ENCODE measurements around the gene PHACTR1.

PHACTR1 gene

DNA sequence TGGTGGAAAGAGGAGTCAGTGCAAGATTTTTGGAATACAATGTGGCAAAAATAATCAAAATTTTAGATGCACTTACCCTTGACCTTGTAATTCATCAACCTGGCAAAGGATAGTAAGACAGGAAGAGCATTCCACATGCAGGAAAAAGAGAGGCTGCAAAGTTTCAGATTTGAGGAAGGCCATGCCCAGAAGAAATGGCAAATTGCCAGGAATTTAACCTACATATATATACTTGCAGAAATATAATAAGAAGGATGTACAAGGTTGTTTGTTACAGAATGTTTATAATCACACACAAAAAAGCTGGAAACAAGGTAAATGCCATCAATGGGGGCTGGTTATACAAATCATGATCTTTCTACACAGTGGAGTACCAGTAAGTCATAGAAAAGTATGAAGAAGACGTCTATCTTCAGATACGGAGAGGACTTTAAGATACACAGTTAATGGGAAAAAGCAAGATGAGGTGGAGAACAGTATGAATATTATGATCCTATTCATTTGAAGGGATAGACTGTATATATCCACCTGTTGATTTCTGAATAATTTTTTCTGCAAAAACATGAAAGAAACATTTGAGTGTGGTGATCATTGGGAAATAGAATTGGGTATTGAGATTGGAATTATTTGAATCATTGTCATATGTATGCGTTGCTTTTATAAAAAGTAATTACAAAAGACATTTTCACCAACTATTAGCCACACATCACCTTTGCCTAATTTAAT is 358.0 kb downstream of the PHACTR1 start:
- no peak for DNase-seq (ENCODE audit: low read depth)

DNA sequence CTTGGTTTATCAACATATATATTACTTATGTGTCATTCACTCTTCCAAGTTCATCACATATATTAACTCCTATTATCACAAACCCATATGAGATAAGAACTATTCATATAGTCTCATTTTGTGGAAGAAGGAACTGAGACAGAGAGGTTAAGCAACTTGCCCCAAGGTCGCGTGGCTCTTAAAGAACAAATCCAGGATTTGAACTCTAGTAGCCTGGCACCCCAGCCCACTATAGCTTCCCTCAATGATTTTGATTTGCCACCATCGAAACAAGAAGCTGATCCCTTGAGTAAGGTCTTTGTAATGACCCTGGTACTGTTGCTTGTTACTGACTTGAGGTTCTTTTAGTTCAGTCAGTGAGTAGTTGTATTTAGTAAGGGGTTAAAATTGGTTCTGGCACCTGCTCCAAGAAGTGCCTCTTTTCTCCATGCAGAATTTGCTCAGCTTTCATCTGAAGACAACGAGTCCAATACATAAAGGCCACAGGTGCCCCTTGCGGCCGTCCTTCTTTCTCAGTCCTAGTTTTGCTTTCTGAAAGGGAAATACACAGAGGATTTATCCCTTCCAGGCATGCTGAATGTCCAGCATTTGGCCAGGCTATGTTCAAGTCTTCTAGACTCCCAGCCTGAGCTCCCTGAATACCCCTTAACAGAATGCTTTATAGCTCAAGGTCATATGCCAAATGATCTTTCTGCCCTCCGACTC is 358.7 kb downstream of the PHACTR1 start:
- no peak for DNase-seq (ENCODE audit: low read depth)

DNA sequence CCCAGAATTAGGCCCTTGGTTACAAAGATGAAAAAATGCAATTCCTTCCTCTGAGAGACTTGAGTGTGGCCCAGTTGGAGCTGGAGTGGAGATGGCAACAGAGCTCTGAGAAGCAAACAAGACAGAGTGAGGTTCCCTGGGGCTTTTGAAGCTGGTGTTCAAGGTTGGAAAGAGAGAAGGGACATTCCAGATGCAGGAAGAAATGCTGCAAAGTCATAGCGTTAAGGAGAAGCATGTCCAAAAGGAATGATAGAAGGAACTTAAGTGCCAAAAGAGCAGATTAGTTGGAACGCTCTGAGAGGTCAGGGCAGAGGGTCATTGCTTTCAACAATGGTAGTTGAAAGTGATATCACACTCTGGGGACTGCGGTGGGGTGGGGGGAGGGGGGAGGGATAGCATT is 360.0 kb downstream of the PHACTR1 start:
- DNase-seq (ENCODE audit: low read depth) = no peak

DNA sequence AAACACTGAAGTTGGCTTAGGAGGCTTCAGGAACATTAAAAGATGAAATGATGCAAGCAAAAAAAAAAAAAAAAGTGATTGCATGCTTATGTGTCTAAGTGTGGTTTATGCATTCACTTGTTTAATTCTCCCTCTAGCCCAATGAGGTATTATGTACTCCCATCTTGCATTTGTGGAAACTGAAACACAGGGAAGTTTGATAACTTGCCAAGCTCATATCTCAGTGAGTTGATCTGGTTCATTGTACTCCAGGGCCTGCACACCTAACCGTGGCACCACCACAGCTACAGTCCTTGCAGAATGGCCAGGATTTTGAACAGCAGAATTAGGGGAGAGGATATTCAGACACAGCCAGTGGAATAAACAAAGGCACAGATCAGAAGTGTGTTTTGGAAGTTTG is 360.6 kb downstream of the PHACTR1 start:
- no peak for DNase-seq (ENCODE audit: low read depth)

DNA sequence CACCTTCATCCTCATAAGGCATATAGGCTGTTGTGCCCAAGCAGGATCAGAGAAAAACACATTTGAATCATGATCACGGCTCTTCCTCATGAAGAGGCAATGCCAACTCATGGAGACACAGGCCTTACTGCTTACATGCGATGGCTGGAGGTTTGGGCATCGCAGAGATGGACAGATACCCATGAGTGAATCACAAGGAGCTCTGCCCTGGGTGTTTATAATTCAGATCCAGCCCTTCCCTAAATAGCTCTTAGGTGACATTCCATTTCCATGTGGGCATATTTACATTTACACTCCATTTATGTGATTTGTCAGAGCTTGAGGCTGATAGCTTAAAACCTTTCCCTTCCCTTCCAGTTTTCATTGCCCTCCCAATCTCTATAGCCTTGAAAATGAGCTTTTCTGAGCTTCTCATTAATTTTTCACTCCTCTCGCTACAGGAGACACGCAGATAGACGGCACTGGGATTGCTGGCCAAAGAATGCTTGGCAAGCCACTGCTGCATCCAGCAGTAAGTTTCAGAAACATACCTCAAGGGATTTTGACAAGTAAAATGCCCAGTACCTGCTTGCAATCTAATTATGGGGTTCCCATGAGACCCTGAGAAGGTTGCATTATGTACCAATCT is 362.6 kb downstream of the PHACTR1 start:
- DNase-seq (ENCODE audit: low read depth) = no peak

DNA sequence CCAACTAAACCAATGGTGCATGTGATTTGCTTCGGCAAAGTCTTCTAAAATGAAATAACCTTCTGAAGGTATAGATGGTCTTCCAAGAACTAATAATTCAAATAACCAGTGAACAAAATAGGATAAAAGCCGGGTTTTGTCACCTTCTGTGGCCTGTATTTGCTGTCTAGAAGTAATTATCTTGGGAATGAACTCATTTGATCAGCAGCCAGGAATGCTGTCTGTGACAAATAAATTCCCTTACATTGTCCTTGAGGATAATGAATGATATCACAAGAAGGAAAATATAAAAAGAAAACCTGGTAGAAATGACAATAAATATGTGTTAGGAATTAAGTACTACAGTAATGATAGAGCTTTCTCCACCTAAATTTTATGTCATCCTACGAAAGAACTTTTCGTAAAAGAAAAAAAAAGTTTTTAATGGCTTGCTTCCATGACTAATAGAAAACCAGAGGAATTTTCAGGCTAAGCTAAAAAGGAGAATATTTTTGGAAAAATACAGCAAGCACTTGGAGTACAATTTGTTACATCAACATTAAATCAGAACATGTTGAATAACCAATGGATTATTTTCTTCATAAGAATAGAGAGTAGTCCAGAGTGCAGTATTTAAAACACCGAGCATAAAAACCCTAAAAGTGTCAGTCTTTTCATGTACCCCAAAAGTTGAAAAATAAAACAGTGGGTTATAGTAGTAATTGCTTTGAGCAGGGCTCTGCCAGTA is 364.1 kb downstream of the PHACTR1 start:
- no peak for DNase-seq (ENCODE audit: low read depth)

DNA sequence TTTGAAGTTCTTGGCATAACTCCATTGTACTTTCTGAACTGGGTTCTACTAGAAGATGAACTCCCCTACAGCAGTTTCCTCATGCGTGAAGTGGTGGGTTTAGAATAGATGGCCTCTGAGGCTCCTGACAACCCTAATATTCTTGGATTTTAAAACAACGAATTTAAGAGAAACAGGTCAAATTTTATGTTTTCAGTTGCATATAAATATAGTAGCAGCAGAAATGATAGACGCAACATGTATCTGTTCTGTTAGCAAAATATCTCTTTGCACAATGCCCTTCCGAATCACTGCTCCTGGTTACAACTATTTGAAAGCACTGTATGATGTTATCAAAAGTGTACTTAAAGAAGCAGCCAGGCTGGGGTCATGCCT is 364.6 kb downstream of the PHACTR1 start:
- no peak for DNase-seq (ENCODE audit: low read depth)

DNA sequence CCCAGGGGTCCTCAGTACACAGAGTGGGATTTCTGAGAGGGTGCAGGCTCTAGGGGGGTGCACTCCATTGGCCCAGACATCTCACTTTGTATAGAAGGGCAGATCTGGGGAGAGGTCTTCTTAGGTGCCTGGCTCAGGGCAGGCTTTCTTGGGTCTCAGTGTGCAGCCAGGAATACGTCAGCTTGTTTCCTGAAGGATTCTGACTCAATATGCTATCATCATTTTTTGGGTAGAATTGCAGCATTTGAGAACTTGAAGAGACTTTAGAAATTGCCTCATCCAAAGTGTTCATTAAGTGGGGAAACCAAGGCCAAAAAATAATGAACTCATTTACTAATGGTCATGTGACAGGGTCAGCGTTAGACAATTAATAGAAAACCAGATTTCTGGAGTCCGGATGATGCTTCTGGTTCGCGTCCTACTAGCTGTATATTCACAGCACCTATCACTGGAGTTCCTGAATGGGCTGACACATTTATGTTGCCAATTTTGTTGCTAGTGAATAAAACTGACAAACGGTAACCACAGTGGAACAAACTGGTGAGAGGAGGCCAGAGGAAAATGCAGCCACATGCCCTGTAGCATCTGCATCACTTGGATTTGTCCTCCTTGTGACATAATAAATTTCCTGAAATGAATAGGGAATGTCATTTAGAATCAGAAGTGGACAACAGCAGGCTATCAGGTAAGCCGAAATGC is 372.9 kb downstream of the PHACTR1 start:
- DNase-seq (ENCODE audit: low read depth) = peak; percentile 15

DNA sequence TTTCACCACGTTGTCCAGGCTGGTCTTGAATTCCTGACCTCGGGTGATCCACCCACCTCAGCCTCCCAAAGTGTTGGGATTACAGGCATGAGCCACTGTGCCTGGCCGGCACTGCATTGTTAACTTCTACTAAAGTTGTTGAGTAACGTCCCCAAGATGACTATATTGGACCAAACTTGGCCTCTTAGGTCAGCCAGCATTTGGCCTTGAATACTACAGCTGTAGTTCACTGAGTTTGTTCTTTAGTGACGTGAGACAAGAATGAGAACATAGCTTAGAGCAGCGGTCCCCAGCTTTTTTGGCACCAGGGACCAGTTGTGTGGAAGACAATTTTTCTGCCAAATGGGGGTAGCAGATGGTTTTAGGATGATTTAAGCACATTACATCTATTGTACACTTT is 374.6 kb downstream of the PHACTR1 start:
- DNase-seq (ENCODE audit: low read depth) = no peak

DNA sequence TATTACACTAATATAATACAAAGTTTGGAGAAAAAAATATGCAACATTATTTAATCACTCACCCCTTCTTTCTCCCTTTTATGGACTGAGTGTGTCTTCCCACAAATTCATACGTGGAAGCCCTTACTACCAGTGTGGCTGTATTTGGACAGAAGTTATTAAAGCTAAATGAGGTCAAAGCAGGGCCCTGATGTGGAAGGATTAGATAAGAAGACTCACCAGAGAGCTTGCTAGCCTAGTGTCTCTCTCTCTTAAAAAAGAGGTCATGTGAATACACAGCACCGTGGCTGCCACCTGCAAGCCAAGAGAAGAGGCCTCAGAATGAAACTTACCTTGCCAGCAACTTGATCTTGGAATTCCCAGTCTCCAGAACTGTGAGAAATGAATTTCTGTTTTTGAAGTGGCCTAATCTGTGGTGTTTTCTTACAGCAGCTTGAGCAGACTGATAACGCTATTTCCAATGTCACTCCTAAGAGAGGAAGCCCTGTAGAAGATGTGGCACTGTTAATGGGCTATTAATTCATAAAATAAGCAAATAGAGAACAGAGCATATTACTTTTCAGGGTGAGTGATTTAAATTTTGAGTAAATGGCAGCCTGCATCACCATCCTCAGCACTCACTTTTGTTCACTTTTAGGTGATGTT is 378.3 kb downstream of the PHACTR1 start:
- no peak for DNase-seq (ENCODE audit: low read depth)

DNA sequence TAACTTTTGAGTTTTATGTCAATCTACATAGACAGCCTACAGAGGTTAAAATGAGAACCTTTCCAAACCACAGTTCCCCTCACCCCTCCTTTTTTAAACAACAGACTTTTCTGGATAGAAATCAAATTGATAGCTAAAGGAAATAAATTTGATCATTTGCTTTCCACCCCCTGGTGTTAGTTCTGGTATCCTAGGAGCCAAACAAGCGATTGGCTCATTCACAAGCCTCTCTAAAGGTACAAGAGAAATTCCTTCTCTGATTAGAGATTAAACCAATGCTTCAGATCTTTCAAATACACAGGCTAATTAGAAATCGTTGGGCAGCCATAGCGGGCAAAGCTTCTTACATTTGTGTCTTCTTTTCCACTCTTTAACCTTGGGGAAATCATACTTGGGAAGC is 379.5 kb downstream of the PHACTR1 start:
- DNase-seq (ENCODE audit: low read depth) = no peak

DNA sequence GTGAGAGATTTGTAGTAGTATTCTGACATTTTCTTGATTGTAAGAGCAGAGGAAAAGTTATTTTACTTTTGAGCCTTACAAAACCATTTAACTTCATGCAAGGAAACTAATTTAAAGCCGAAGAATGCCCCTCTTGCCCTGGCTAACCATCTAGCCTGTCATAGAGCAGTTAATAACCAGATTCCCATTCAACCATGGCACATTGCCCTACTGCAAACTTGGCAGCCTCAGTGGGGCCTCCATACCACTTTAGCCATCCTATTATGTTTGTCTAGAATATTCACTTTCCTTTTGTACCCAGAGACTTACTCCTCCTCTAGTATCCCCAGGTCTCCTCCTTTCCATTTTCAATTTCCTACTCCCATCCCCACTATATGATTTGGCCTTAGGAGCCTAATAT is 380.9 kb downstream of the PHACTR1 start:
- DNase-seq (ENCODE audit: low read depth) = no peak

DNA sequence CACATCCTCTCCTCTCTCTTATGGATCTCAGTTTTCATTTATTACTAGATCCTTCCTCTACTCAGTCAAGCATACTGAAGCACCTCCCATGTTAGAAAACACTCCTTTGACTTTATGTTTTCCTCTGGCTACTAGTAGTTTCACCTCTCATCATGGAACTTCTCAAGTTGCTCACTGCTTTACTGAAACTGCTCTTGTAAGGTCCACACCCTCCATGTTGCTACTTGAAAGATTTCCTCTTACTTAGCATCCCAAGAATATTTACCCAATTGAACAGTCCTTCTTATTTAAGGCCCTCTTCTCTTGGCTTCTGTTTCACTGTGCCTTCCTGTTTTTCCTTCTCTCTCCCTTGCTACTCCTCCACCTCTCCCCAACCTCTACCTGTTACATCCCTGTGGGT is 381.4 kb downstream of the PHACTR1 start:
- DNase-seq (ENCODE audit: low read depth) = no peak

DNA sequence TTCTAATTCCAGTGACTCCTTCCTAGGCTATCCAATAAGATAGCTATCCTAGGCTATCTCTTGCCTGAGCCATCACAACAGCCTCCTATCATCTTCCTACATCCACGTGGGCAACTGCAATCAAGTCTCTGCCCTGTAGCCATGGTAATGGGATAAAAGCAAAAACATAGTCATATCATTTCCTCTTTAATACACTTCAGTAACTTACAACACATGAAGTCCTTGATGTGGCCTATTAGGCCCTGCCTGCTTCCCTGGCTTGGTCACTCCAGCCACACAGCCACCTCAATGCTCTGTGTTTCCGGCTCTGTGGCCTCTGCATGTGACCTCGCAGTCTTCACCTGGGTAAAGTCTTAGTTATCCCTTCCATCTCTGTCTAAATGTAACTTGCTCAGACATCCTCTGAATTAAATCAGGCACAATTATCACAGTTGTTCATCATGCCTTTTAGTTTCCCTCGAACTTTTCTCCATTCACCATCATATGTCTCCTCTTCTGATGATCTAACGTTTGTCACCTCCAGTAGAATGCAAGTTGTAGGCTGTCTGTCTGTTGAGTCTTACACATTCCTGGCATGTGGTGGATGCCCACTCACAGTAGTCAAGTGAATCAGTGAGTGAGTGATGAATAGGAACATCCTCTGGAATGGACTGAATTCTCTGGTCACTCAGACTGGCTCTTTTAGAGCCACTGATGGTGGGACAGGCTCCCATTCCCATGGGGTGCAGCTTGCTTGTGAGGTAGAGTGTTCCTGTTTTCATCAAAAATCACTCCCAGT is 382.4 kb downstream of the PHACTR1 start:
- DNase-seq (ENCODE audit: low read depth) = no peak

DNA sequence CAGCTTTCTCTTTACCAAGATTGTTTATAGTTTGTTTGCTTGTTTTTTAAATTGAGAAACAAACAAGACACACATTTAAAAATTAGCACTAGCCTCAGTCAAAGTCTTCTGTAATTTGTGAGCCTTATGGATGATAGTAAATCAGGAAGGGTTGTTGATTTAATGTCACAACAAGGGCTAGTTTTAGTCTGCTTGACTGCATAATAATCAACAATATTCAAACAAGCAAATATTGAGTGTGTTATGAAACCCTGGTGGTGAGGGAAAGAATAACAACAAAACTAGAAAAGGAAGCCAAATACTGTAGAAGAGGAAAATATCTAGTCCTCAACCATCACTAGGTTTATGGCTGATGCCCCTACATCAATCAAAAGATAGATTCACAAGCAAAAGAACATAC is 383.2 kb downstream of the PHACTR1 start:
- DNase-seq (ENCODE audit: low read depth) = no peak

DNA sequence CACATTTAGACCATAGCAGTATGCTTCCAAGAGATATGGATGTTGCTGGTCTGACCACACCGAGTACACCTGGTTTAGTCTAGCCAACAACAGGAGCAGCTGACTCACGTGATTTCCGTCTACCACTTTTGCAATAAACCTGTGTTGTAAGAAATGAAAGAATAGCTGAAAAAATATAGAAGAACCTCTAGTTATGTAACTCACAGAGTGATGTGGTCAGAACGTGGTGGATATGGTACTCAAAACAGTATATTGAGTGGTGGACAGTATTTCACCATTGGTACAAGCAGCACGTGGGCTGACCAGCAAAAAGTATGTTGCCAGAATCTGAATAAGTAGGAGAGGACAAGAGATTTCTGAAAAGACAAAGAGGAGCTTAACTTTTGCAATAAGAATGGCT is 384.8 kb downstream of the PHACTR1 start:
- no peak for DNase-seq (ENCODE audit: low read depth)

DNA sequence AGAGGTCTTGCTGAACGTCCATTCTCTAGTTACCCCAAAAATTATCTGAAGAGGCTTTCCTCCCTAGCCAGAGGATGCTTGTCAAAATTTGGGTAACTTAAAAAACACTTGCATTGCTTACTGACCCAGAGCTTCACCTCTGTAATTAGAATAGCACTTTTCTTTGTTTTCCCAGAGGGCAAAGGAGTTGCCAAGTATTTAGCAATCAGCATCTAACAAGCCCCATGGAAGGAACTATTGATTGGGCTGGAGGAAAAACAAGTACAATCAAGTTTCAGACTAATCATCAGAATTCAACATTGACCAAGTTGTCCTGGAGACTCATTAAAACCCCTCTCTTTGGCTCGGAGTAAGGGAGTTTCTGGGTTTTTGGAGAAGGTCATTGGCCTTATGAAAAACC is 385.4 kb downstream of the PHACTR1 start:
- DNase-seq (ENCODE audit: low read depth) = no peak

DNA sequence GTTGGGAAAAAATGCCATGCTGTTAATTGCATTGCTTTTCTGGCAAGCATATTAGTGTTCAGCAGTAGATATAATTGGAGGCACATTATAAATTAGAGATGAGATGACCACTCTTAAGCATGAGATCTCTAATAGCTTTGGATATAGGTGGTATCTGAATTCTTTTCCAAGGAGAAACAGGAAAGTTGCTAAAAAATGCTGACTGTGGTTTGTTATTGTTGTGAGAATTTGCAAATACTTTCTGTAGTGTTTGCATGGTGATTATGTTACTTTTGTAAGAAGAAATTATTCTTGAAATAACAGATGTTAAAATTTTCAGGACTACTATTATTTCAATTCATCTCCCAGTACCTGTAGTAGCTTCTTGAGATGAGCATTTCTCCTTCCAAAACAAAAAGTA is 386.6 kb downstream of the PHACTR1 start:
- DNase-seq (ENCODE audit: low read depth) = no peak

DNA sequence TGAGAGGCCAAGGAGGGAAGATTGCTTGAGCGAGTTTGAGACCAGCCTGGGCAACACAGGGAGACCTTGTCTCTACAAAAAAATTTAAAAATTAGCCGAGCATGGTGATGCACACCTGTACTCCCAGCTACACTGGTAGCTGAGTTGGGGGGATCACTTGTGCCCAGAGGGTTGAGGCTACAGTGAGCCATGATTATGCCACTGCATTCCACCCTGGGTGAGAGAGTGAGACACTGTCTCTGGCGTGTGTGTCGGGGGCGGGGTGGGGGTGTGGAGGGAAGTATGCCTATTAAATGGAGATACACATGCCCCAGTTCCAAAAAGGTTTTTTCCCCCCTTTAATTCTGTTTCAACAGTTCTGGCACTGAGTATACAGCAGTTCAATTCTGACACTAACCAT is 388.6 kb downstream of the PHACTR1 start:
- DNase-seq (ENCODE audit: low read depth) = no peak

DNA sequence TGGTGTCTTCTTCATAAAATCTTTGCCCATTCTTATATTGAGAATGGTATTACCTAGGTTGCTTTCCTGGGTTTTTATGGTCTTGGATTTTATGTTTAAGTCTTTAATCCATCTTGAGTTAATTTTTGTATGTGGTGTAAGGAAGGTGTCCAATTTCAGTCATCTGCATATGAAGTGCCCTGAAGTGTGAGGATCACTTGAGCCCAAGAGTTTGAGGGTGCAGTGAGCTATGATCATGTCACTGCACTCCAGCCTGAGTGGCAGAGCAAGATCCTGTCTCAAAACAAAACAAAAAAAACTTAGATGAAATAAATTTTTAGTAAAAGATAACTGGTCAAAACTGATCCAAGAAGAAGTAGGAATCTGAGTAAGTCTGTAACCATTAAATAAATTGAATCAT is 396.4 kb downstream of the PHACTR1 start:
- no peak for DNase-seq (ENCODE audit: low read depth)

DNA sequence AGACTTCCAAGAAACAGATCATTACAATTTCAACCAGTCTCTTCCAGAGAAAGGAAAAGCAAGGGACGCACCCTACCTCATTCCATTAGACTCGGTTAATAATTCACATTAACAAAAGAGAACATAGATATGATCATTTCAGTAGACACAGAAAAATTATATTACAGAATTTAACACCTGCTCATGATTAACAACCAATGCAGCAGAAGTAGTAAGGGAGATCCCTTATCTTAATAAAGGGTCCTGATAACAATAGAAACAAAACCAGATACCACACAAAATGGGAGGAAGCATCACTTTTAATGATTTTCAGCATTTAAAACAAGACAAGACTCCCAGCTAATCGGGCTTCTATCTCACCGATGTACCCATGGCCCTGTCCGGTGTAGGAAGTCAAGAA is 396.8 kb downstream of the PHACTR1 start:
- DNase-seq (ENCODE audit: low read depth) = no peak
